Measurements from ENCODE around the gene GALNT14. TPM values are rescaled to one million over a fixed set of nuclear protein-coding genes. Genes with fewer than 3 reads are reported as not detected.

Gene GALNT14
- total RNA-seq, 1 experiment from 2014 or later: 2.7 TPM

- H3T11ph ChIP-seq (ENCODE audit: low read length): no peak overlapping the region
- H4K5ac ChIP-seq (ENCODE audit: insufficient read length, low read depth, low read length): no peak overlapping the region
- no peak overlapping the region for H2AK5ac ChIP-seq (ENCODE audit: insufficient read length, low read length)
- no peak overlapping the region for H2BK20ac ChIP-seq (ENCODE audit: low read depth, low read length, poor library complexity, severe bottlenecking)
- H3K79me1 ChIP-seq (ENCODE audit: insufficient read depth, low read depth, low read length, poor library complexity, severe bottlenecking): no peaks in the 10 kb centered on the region
- H3K4ac ChIP-seq (ENCODE audit: low read depth, low read length): no peak overlapping the region
- H3K4me1 ChIP-seq (ENCODE audit: insufficient read depth, low read length): peaks cover under 1% of the 10 kb centered on the region; the same call in 1 of the 2 replicates
- no peaks in the 10 kb centered on the region for H3K36me3 Mint-ChIP-seq (ENCODE audit: insufficient read depth in 1 of 3, low read depth in 3 of 3)
- no peak overlapping the region for H2BK12ac ChIP-seq (ENCODE audit: insufficient read length, low read depth, low read length)
- H3K9me3 Mint-ChIP-seq: 0 out of 5 replicates have a peak, but pooled peaks cover 0 to 6% of the 10 kb centered on the region in 2 experiments
- no peak overlapping the region for H3K27ac ChIP-seq (ENCODE audit: insufficient read length, low read depth, low read length)
- peaks cover 20% of the 10 kb centered on the region; the same call in 1 of the 2 replicates for H3K27me3 ChIP-seq (ENCODE audit: insufficient read depth, low read length)
- no peak overlapping the region for H4K8ac ChIP-seq (replicated peaks; ENCODE audit: insufficient read length, low read depth, low read length)
- H2AFZ ChIP-seq (ENCODE audit: low read length): no peak overlapping the region
- H4K91ac ChIP-seq (ENCODE audit: insufficient read length, low read depth, low read length): no peak overlapping the region
- peaks cover 10% of the 10 kb centered on the region for H3K23me2 ChIP-seq (ENCODE audit: insufficient read length, low read depth, low read length, poor library complexity, severe bottlenecking)
- H3K4me3 Mint-ChIP-seq: peak overlapping the region; percentile 65 to 86
- no peak overlapping the region for H3K56ac ChIP-seq (ENCODE audit: insufficient read length, low read depth, low read length)
- H3K4me1 Mint-ChIP-seq: peaks cover 31 to 44% of the 10 kb centered on the region in 2 experiments
- WGBS (ENCODE audit: extremely low coverage, insufficient read length, low lambda C conversion rate): no CpG with 5 or more reads among the region's 10 CpGs
- no peak overlapping the region for H3K18ac ChIP-seq (ENCODE audit: insufficient read length, low read depth, low read length)
- no peak overlapping the region for H3K27ac Mint-ChIP-seq
- H2BK15ac ChIP-seq (ENCODE audit: low read depth, low read length): no peak overlapping the region
- H3K23ac ChIP-seq (ENCODE audit: insufficient read length, low read depth, low read length): no peak overlapping the region
- H4K20me1 ChIP-seq (ENCODE audit: control insufficient read depth, insufficient read depth, insufficient read length): no peaks in the 10 kb centered on the region
- no peak for DNase-seq
- no peak for TF ChIP-seq CTCF (conservative IDR thresholded peaks at IDR 0.05)
- H2BK5ac ChIP-seq (ENCODE audit: insufficient read length, low read length): no peak overlapping the region
- no peak overlapping the region for H3K9ac ChIP-seq (ENCODE audit: extremely low read depth, insufficient read length, low read length)
- H3K4me2 ChIP-seq (ENCODE audit: insufficient read depth, insufficient read length, low read length): peak overlapping the region; percentile 39
- H3K27me3 Mint-ChIP-seq (ENCODE audit: low read depth): peaks cover 75% of the 10 kb centered on the region
- no peaks in the 10 kb centered on the region for H3K9me3 ChIP-seq (ENCODE audit: control insufficient read depth, low read depth, low read length)
- no peaks in the 10 kb centered on the region for H3K79me2 ChIP-seq (ENCODE audit: insufficient read depth, low read length)
- no peak overlapping the region for H3K14ac ChIP-seq (ENCODE audit: insufficient read depth, low read length)
- no peak overlapping the region for H2BK120ac ChIP-seq (ENCODE audit: low read depth, low read length, poor library complexity, severe bottlenecking)
Observed at GRCh38 chr2:31136732-31137131, 1.5 kb downstream of the GALNT14 start.

All from H9 (cell line).